Sigmoid colon (tissue), 4 donors: ENCODE data around the gene THAP5.

ENCODE experiments used
- CTCF ChIP-seq, 4 experiments: fragments of 450-650 bp in 3 of 4; fragments of 200-600 bp in 1 of 4; IDR thresholded peaks; one replicate each; pipeline ENCODE4 v1.5.1; 2016 to 2019; ENCODE audit warnings: antibody characterized with exemption in 4 of 4, mild to moderate bottlenecking in 3 of 4, moderate library complexity in 2 of 4
- EP300 ChIP-seq, 4 donors: sonication (generic); formaldehyde crosslinking; IDR thresholded peaks; one replicate each; pipeline ENCODE4 v1.6.1; 2017; ENCODE audit warnings: antibody characterized with exemption in 4 of 4
- POLR2A ChIP-seq, 2 donors: fragments of 450-650 bp; IDR thresholded peaks; one replicate each; pipeline ENCODE4 v1.6.1; 2016; ENCODE audit warnings: antibody characterized with exemption in 2 of 2, mild to moderate bottlenecking in 2 of 2, moderate library complexity in 2 of 2
- POLR2AphosphoS5 ChIP-seq, 4 donors: sonication (generic); formaldehyde crosslinking; IDR thresholded peaks; one replicate each; pipeline ENCODE4 v1.6.1; 2017; ENCODE audit warnings: antibody characterized with exemption in 4 of 4

GRCh38 chr7:108526768-108527017 lies 42.8 kb downstream of the THAP5 start:
- TF ChIP-seq CTCF (IDR thresholded peaks at IDR 0.05) (no peak), POLR2AphosphoS5 (IDR thresholded peaks at IDR 0.05) (no peak), POLR2A (IDR thresholded peaks at IDR 0.05) (no peak), EP300 (IDR thresholded peaks at IDR 0.05) (no peak)
